Natural killer cell treated with Interleukin-12 subunit alpha and Interleukin-12 subunit beta and Interleukin-15 and Interleukin-18, amount 100 ng/mL, for 72 hours (primary cell): ENCODE measurements around the gene SCYGR2. TPM values are rescaled to one million over a fixed set of nuclear protein-coding genes. Genes with fewer than 3 reads are reported as not detected.
"Not testable (repeated sequence)": the region's sequence is repeated elsewhere in the genome, so short reads cannot be mapped to it uniquely, and the experiment has no call there.

Source experiments
- ATAC-seq, 2 donors: fragments of 150-1000 bp; cut with Tn5 transposase in 1 of 2; sonication (Bioruptor Pico), chemical (Tn5 transposase) in 1 of 2; 2 replicates each; pipeline ENCODE4 v1.10.0; 2021
- DNase-seq: peaks from one replicate; pipeline ENCODE4 v3.0.0; 2022; ENCODE audit warnings: low spot score
- H3K27ac Mint-ChIP-seq, 2 donors: 1 replicate in 1 of 2; 2 replicates in 1 of 2; pipeline ENCODE4 v1.8.0; 2022; ENCODE audit warnings: mixed read lengths in 2 of 2, mild to moderate bottlenecking in 1 of 2, moderate library complexity in 1 of 2
- H3K27me3 Mint-ChIP-seq, 2 donors: 1 replicate in 1 of 2; 2 replicates in 1 of 2; pipeline ENCODE4 v1.8.0; 2022; ENCODE audit warnings: mixed read lengths in 2 of 2
- H3K36me3 Mint-ChIP-seq: one replicate; pipeline ENCODE4 v1.8.0; 2022; ENCODE audit warnings: mixed read lengths
- H3K4me1 Mint-ChIP-seq, 2 donors: 1 replicate in 1 of 2; 2 replicates in 1 of 2; pipeline ENCODE4 v1.8.0; 2022; ENCODE audit warnings: low read depth in 2 of 2, mixed read lengths in 2 of 2, mild to moderate bottlenecking in 1 of 2
- H3K4me3 Mint-ChIP-seq: one replicate; pipeline ENCODE4 v1.8.0; 2022; ENCODE audit warnings: mixed read lengths
- H3K9me3 Mint-ChIP-seq: 2 replicates; pipeline ENCODE4 v1.8.0; 2022; ENCODE audit warnings: mixed read lengths
- total RNA-seq, 2 donors: library from RNA; stranded (reverse); gene quantifications; one replicate each; pipeline ENCODE4 v1.2.3, GENCODE V29; 2022

The SCYGR2 gene, protein sequence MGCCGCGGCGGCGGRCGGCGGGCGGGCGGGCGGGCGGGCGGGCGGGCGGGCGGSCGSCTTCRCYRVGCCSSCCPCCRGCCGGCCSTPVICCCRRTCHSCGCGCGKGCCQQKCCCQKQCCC
- not detected for total RNA-seq

- not testable (repeated sequence) for DNase-seq, H3K4me3 Mint-ChIP-seq, H3K9me3 Mint-ChIP-seq, H3K27ac Mint-ChIP-seq, ATAC-seq, H3K4me1 Mint-ChIP-seq, H3K36me3 Mint-ChIP-seq
- H3K27me3 Mint-ChIP-seq, result peaks cover 20 to 33% of the 10 kb centered on the region in 2 donors
Observed at GRCh38 chr2:227598835-227599503, at the start of gene SCYGR2. Gene SCYGR2 (plus strand): TSS chr2:227598893. CDS start chr2:227598893, 0 bp downstream.

DNA sequence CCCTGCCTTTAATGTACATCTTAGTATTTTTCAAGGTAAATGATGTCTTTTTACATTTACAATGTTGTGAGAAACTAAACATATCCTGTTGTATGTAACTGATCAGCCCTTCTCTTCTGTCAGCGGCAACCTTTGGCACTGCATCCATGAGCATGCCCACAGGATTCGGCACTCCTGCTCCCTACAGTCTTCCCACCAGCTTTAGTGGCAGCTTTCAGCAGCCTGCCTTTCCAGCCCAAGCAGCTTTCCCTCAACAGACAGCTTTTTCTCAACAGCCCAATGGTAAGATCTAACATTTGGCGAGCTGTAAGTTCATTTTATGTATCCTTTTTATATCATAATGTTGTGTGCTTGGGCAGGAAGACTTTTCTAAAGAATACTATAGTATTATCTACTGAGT, 46.9 kb upstream of the SCYGR2 start:
- Mint-ChIP-seq H3K4me1 (no peaks in the 10 kb centered on the region), H3K9me3 (no peaks in the 10 kb centered on the region), H3K27me3 (no peaks in the 10 kb centered on the region), H3K4me3 (no peak overlapping the region), H3K27ac (no peak overlapping the region), H3K36me3 (peaks cover 12% of the 10 kb centered on the region)
- ATAC-seq, result no peak
- no peak for DNase-seq

GRCh38 chr2:227562581-227562980, 36.1 kb upstream of the SCYGR2 start:
- Mint-ChIP-seq H3K36me3 (no peaks in the 10 kb centered on the region), H3K27me3 (no peaks in the 10 kb centered on the region), H3K27ac (no peak overlapping the region), H3K4me1 (peaks cover 0 to under 1% of the 10 kb centered on the region in 2 donors), H3K9me3 (no peaks in the 10 kb centered on the region), H3K4me3 (no peak overlapping the region)
- ATAC-seq, result no peak
- no peak for DNase-seq

DNA sequence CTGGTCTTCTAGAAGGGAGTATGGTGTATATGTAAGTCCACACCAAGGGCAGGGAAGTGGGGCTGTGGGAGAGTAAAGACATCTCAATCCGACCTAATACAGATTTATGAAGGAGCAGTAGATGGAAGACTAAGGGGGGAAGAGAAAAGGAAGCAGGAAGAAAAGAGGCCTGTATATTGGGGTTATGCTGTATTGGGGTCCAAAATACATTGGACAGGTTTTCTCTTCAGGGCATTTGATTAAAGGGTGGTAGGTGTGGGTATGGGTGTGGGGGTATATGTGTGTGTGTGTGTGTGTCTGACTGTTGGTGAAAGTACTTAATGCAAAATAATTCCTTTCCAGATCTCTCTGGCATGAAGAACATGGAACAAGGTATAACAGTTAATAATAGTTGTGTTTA, 33.6 kb upstream of the SCYGR2 start:
- no peak overlapping the region for H3K4me3 Mint-ChIP-seq
- H3K27me3 Mint-ChIP-seq, result no peaks in the 10 kb centered on the region
- peaks cover 0 to 3% of the 10 kb centered on the region in 2 donors for H3K4me1 Mint-ChIP-seq
- no peak for DNase-seq
- H3K9me3 Mint-ChIP-seq, result no peaks in the 10 kb centered on the region
- no peak overlapping the region for H3K27ac Mint-ChIP-seq
- no peak for ATAC-seq
- H3K36me3 Mint-ChIP-seq, result no peaks in the 10 kb centered on the region

GRCh38 chr2:227566012-227566411, 32.7 kb upstream of the SCYGR2 start:
- DNase-seq (no peak), ATAC-seq (no peak)
- Mint-ChIP-seq H3K27me3 (no peaks in the 10 kb centered on the region), H3K4me1 (peaks cover 0 to 3% of the 10 kb centered on the region in 2 donors), H3K4me3 (no peak overlapping the region), H3K27ac (no peak overlapping the region), H3K36me3 (no peaks in the 10 kb centered on the region), H3K9me3 (no peaks in the 10 kb centered on the region)

GRCh38 chr2:227568852-227569169, 29.9 kb upstream of the SCYGR2 start:
- peaks cover 0 to 3% of the 10 kb centered on the region in 2 donors for H3K4me1 Mint-ChIP-seq
- ATAC-seq, result no peak
- H3K9me3 Mint-ChIP-seq, result no peaks in the 10 kb centered on the region
- peaks cover 6 to 11% of the 10 kb centered on the region in 2 donors for H3K27me3 Mint-ChIP-seq
- no peak for DNase-seq
- H3K36me3 Mint-ChIP-seq, result no peaks in the 10 kb centered on the region
- no peak overlapping the region for H3K4me3 Mint-ChIP-seq
- H3K27ac Mint-ChIP-seq, result no peak overlapping the region

- no peak for ATAC-seq
- H3K36me3 Mint-ChIP-seq, result no peaks in the 10 kb centered on the region
- no peaks in the 10 kb centered on the region for H3K9me3 Mint-ChIP-seq
- no peak overlapping the region for H3K27ac Mint-ChIP-seq
- peaks cover 0 to 3% of the 10 kb centered on the region in 2 donors for H3K4me1 Mint-ChIP-seq
- no peak for DNase-seq
- no peak overlapping the region for H3K4me3 Mint-ChIP-seq
- peaks cover 6 to 11% of the 10 kb centered on the region in 2 donors for H3K27me3 Mint-ChIP-seq
Observed at GRCh38 chr2:227570615-227571014, 28.1 kb upstream of the SCYGR2 start.

DNA sequence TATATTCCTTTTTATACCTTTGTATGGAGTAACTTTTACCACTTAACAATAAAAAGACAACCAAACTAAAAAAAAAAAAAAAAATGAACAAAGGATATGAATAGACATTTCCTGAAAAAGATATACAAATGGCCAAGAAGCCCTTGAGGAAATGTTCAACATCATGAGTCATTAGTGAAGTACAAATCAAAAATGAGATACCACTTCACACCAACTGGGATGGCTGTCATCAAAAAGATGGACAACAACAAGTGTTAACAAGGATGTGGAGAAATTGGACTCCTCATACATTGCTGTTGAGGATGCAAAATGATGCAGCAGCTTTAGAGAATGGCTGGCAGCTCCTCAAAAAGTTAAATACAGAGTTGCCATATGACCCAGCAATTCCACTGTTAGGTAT, 22.6 kb upstream of the SCYGR2 start:
- Mint-ChIP-seq H3K27ac (no peak overlapping the region), H3K27me3 (peaks cover 25 to 28% of the 10 kb centered on the region in 2 donors), H3K4me3 (no peak overlapping the region), H3K36me3 (peaks cover 1% of the 10 kb centered on the region), H3K9me3 (no peaks in the 10 kb centered on the region), H3K4me1 (no peaks in the 10 kb centered on the region)
- no peak for ATAC-seq
- DNase-seq, result no peak

GRCh38 chr2:227576812-227577211, 21.9 kb upstream of the SCYGR2 start:
- Mint-ChIP-seq H3K4me1 (no peaks in the 10 kb centered on the region), H3K4me3 (no peak overlapping the region), H3K27me3 (peaks cover 25 to 31% of the 10 kb centered on the region in 2 donors), H3K27ac (no peak overlapping the region), H3K9me3 (peaks cover under 1% of the 10 kb centered on the region), H3K36me3 (peaks cover 5% of the 10 kb centered on the region)
- no peak for DNase-seq
- no peak for ATAC-seq

- Mint-ChIP-seq H3K4me3 (no peak overlapping the region), H3K4me1 (no peaks in the 10 kb centered on the region), H3K27me3 (peaks cover 27 to 31% of the 10 kb centered on the region in 2 donors), H3K9me3 (peaks cover 8% of the 10 kb centered on the region), H3K27ac (no peak overlapping the region), H3K36me3 (peaks cover 12% of the 10 kb centered on the region)
- ATAC-seq (no peak), DNase-seq (no peak)
Observed at GRCh38 chr2:227577555-227577954, 21.1 kb upstream of the SCYGR2 start.

DNA sequence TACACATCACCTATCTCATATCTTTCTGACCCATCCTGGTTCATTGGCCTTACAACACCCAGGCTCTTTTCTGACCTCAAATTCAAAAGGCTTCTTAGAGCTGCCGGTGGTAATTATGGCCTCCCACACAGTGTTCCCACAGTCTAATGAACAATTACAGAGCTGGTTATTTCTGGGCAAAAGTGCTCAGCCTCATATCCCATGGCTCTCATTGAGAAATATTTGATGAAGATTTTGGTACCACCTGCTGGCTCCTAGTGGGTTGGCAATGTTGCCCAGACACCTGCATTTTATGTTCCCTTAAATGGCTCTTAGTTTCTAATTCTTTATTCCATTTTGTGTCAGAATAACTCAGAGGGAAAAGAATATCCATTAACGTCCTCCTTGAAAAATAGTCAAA, 20.1 kb upstream of the SCYGR2 start:
- peaks cover 24 to 26% of the 10 kb centered on the region in 2 donors for H3K27me3 Mint-ChIP-seq

GRCh38 chr2:227579791-227580190, 18.9 kb upstream of the SCYGR2 start:
- H3K4me3 Mint-ChIP-seq, result no peak overlapping the region
- H3K27me3 Mint-ChIP-seq, result peaks cover 24 to 26% of the 10 kb centered on the region in 2 donors
- DNase-seq, result no peak
- H3K27ac Mint-ChIP-seq, result no peak overlapping the region
- no peak for ATAC-seq
- H3K4me1 Mint-ChIP-seq, result no peaks in the 10 kb centered on the region
- H3K36me3 Mint-ChIP-seq, result peaks cover 17% of the 10 kb centered on the region
- peaks cover 15% of the 10 kb centered on the region for H3K9me3 Mint-ChIP-seq

More for the DNA sequence above, 20.1 kb upstream of the SCYGR2 start:
- Mint-ChIP-seq H3K27ac (no peak overlapping the region), H3K36me3 (peaks cover 17% of the 10 kb centered on the region), H3K9me3 (peaks cover 14% of the 10 kb centered on the region), H3K4me1 (no peaks in the 10 kb centered on the region), H3K4me3 (no peak overlapping the region)
- ATAC-seq (no peak), DNase-seq (no peak)

GRCh38 chr2:227582369-227582768, 16.3 kb upstream of the SCYGR2 start:
- DNase-seq (no peak), ATAC-seq (no peak)

GRCh38 chr2:227592694-227593387, 5.9 kb upstream of the SCYGR2 start:
- peaks cover 6% of the 10 kb centered on the region for H3K36me3 Mint-ChIP-seq
- peaks cover 22 to 59% of the 10 kb centered on the region in 2 donors for H3K27me3 Mint-ChIP-seq
- DNase-seq (no peak), ATAC-seq (no peak)
- H3K27ac Mint-ChIP-seq, result no peak overlapping the region
- peaks cover 4% of the 10 kb centered on the region for H3K9me3 Mint-ChIP-seq
- H3K4me3 Mint-ChIP-seq, result no peak overlapping the region
- no peaks in the 10 kb centered on the region for H3K4me1 Mint-ChIP-seq

More at GRCh38 chr2:227582369-227582768, 16.3 kb upstream of the SCYGR2 start:
- Mint-ChIP-seq H3K9me3 (peaks cover 15% of the 10 kb centered on the region), H3K4me1 (no peaks in the 10 kb centered on the region), H3K36me3 (peaks cover 17% of the 10 kb centered on the region), H3K27me3 (peaks cover 18 to 26% of the 10 kb centered on the region in 2 donors), H3K4me3 (no peak overlapping the region), H3K27ac (no peak overlapping the region)
